ENCODE data around the gene LDB2. TPM values are rescaled to one million over a fixed set of nuclear protein-coding genes. Genes with fewer than 3 reads are reported as not detected.

LDB2 gene
- polyA plus RNA-seq, 2 of the 4 experiments (the other 2 are of a cell fraction), result not detected

DNA sequence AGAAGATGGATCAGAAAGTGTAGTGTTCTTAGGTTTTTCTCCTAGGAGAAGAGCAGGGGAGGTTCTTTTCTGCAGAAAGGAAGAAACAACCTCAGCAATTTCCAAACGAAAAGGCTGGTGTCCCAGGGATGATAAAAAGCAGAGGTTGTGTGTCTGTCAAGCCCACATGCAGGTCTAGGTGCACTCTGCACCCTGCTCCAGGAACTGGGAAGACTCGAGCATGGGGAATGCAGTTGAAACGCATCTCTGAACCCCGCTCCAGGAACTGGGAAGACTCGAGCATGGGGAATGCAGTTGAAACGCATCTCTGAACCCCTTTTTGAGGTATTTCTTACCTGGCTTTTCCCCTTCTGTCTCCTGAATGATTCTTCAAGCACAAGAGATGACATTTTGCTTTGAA lies 171.2 kb downstream of the LDB2 start:
- H3K4me2 ChIP-seq, result no peak overlapping the region
- WGBS (ENCODE audit: missing lambda C conversion rate), result 0% methylated on average over 4 of the region's 6 CpGs
- CTCF ChIA-PET, result no interaction called here
- no peak for TF ChIP-seq JUN (IDR thresholded peaks at IDR 0.05)
- no peak for TF ChIP-seq NFE2L2 (conservative IDR thresholded peaks at IDR 0.05; ENCODE audit: low read length)
- no peak for TF ChIP-seq HOXB5 (CRISPR knock-in tag; IDR thresholded peaks at IDR 0.05)
- TF ChIP-seq, protein P1, sequence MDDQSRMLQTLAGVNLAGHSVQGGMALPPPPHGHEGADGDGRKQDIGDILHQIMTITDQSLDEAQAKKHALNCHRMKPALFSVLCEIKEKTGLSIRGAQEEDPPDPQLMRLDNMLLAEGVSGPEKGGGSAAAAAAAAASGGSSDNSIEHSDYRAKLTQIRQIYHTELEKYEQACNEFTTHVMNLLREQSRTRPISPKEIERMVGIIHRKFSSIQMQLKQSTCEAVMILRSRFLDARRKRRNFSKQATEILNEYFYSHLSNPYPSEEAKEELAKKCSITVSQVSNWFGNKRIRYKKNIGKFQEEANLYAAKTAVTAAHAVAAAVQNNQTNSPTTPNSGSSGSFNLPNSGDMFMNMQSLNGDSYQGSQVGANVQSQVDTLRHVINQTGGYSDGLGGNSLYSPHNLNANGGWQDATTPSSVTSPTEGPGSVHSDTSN (IDR thresholded peaks at IDR 0.05), result no peak
- no peak for TF ChIP-seq CEBPB (IDR thresholded peaks at IDR 0.05)
- TF ChIP-seq ESRRA (IDR thresholded peaks at IDR 0.05; ENCODE audit: borderline replicate concordance, low read length), result no peak
- no peak for TF ChIP-seq BHLHE40 (IDR thresholded peaks at IDR 0.05; ENCODE audit: low read depth, low read length)
- no peak for TF ChIP-seq RNF2 (IDR thresholded peaks at IDR 0.05; ENCODE audit: borderline replicate concordance, low read depth)
- TF ChIP-seq SREBF2 (IDR thresholded peaks at IDR 0.05), result no peak
- no peak for TF ChIP-seq CBX8 (IDR thresholded peaks at IDR 0.05)
- no peak for TF ChIP-seq MAZ (IDR thresholded peaks at IDR 0.05; ENCODE audit: borderline replicate concordance, low read depth, low read length)
- FAIRE-seq (no peak), ATAC-seq (no peak), DNase-seq (ENCODE audit: low read depth in 1 of 2, low spot score in 1 of 2) (no peak)
- no peak overlapping the region for H3K27ac ChIP-seq
- H3K4me3 ChIP-seq, result no peak overlapping the region
- POLR2A ChIA-PET, result no interaction called here
- no peaks in the 10 kb centered on the region for H3K9me3 ChIP-seq
- no peaks in the 10 kb centered on the region for H3K4me1 ChIP-seq

GRCh38 chr4:16726368-16727050 lies 171.9 kb downstream of the LDB2 start:
- Histone ChIP-seq H3K4me2 (no peak overlapping the region), H3K9me3 (no peaks in the 10 kb centered on the region), H3K4me1 (no peaks in the 10 kb centered on the region), H3K4me3 (no peak overlapping the region), H3K27ac (no peak overlapping the region)
- ChIA-PET CTCF (no interaction called here), POLR2A (no interaction called here)
- FAIRE-seq (no peak), ATAC-seq (no peak), DNase-seq (ENCODE audit: low read depth in 1 of 2, low spot score in 1 of 2) (no peak)
- TF ChIP-seq MAX (IDR thresholded peaks at IDR 0.05) (no peak), REST (IDR thresholded peaks at IDR 0.05) (no peak), HOXA7 (CRISPR knock-in tag; IDR thresholded peaks at IDR 0.05) (no peak), CBX8 (IDR thresholded peaks at IDR 0.05) (no peak), FOXS1 (CRISPR knock-in tag; IDR thresholded peaks at IDR 0.05) (no peak), RCOR1 (IDR thresholded peaks at IDR 0.05; ENCODE audit: low read depth, low read length) (no peak), MYC (IDR thresholded peaks at IDR 0.05; ENCODE audit: borderline replicate concordance, low read length) (no peak), MAZ (IDR thresholded peaks at IDR 0.05; ENCODE audit: borderline replicate concordance, low read depth, low read length) (no peak)
- TF ChIP-seq, protein P1 (IDR thresholded peaks at IDR 0.05), result no peak
- WGBS (ENCODE audit: missing lambda C conversion rate), result 5% methylated on average over 8 of the region's 8 CpGs

DNA sequence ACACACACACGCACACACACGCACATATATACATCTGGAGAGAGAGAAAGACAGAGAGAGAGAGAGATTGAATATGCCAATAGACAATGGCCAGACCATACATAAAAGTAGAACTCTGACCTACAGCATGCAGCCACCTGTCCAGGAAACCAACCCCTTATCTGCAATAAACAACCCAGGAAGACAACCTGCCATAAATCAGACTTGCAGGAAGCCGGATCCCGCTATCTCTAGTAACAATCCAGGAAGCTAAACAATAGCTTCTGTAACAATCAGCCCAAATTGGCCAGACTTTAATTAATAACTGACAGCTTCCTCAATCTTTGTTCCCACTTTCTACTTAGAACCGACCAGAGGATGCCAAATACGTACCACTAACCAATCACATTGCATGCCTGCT lies 173.2 kb downstream of the LDB2 start:
- no peak for FAIRE-seq
- no peaks in the 10 kb centered on the region for H3K9me3 ChIP-seq
- ChIA-PET CTCF (no interaction called here), POLR2A (no interaction called here)
- H3K4me1 ChIP-seq, result no peaks in the 10 kb centered on the region
- TF ChIP-seq NFE2L2 (conservative IDR thresholded peaks at IDR 0.05; ENCODE audit: low read length) (no peak), RCOR1 (IDR thresholded peaks at IDR 0.05; ENCODE audit: low read depth, low read length) (no peak), CHD2 (IDR thresholded peaks at IDR 0.05; ENCODE audit: low read length, partially characterized antibody) (no peak), REST (IDR thresholded peaks at IDR 0.05) (no peak), CHD4 (IDR thresholded peaks at IDR 0.05; ENCODE audit: borderline replicate concordance) (no peak), RARB (CRISPR knock-in tag; IDR thresholded peaks at IDR 0.05) (no peak), EHF (CRISPR knock-in tag; IDR thresholded peaks at IDR 0.05) (no peak)
- TF ChIP-seq, protein P2, sequence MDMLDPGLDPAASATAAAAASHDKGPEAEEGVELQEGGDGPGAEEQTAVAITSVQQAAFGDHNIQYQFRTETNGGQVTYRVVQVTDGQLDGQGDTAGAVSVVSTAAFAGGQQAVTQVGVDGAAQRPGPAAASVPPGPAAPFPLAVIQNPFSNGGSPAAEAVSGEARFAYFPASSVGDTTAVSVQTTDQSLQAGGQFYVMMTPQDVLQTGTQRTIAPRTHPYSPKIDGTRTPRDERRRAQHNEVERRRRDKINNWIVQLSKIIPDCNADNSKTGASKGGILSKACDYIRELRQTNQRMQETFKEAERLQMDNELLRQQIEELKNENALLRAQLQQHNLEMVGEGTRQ (IDR thresholded peaks at IDR 0.05), result no peak
- H3K27ac ChIP-seq, result no peak overlapping the region
- H3K4me3 ChIP-seq, result no peak overlapping the region
- ATAC-seq, result no peak
- DNase-seq (ENCODE audit: low read depth in 1 of 2, low spot score in 1 of 2), result no peak
- WGBS (ENCODE audit: missing lambda C conversion rate), result 2% methylated on average over 6 of the region's 6 CpGs
- no peak overlapping the region for H3K4me2 ChIP-seq

Measured in A549 (cell line).